ENCODE data around the gene PHF11.
A peak's percentile ranks its signal among the peaks of the same experiment; 100 is the strongest.
"Not testable (repeated sequence)": the region's sequence is repeated elsewhere in the genome, so short reads cannot be mapped to it uniquely, and the experiment has no call there.

PHF11 gene

DNA sequence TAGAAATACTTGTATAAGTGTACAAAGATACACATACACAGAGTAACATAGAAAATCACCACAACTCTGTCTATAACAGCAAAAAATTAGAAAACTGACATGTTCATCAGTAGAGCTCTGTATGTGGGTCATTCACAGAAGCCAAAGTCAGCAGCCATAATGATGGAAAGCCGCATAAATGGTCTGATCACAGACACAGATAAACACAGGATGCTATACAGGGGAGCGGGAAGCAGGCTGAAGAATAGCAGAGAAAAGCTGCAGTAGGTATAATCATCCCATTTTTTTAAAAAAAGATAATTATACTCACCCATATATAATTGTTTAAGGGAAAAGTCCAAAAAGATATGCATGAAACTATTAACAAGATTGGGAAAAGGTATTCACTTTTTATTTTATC, 58.1 kb downstream of the PHF11 start:
- Mint-ChIP-seq H3K36me3 (peaks cover 62% of the 10 kb centered on the region), H3K4me3 (no peak overlapping the region), H3K27ac (no peak overlapping the region), H3K4me1 (no peaks in the 10 kb centered on the region), H3K9me3 (no peaks in the 10 kb centered on the region)
- no peak for DNase-seq (ENCODE audit: low spot score in 2 of 2)
- no peak for ATAC-seq

DNA sequence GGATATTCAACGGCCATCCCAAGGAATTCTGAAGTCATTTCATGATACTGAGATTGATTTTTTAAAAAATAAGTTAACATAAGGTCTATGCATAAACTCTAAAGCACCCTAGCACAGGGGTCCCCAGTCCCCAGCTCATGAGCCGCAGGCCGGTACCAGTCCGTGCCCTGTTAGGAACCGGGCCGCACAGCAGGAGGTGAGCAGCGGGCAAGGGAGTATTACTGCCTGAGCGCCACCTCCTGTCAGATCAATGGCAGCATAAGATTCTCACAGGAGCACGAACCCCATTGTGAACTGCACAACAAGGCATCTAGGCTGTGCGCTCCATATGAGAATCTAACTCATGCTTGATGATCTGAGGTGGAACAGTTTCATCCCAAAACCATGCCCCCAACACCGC, 58.6 kb downstream of the PHF11 start:
- no peak overlapping the region for H3K27ac Mint-ChIP-seq
- no peak for DNase-seq (ENCODE audit: low spot score in 2 of 2)
- H3K4me1 Mint-ChIP-seq: no peaks in the 10 kb centered on the region
- no peak overlapping the region for H3K4me3 Mint-ChIP-seq
- H3K9me3 Mint-ChIP-seq: no peaks in the 10 kb centered on the region
- no peak for ATAC-seq
- H3K36me3 Mint-ChIP-seq: peaks cover 62% of the 10 kb centered on the region

DNA sequence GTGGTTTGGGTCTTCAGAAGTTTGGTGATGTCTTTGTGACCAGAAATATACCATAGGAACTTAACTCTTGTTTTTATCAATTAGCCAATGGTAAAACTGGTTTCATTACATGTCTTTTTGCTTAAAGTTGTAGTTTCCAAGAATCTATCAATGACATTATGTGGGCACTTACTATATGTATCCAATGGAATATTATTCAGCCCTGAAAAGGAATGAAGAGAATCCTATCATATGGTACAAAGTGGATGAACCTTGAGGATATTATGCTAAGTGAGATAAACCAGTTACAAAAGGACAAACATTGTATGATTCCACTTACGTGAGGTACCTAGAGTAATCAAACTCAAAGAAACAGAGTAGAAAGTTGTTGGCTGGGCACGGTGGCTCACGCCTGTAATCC, 63.3 kb downstream of the PHF11 start:
- Mint-ChIP-seq H3K4me1 (no peaks in the 10 kb centered on the region), H3K4me3 (no peak overlapping the region), H3K27ac (no peak overlapping the region), H3K9me3 (no peaks in the 10 kb centered on the region), H3K36me3 (peaks cover 72% of the 10 kb centered on the region)
- no peak for DNase-seq (ENCODE audit: low spot score in 2 of 2)
- ATAC-seq: no peak

DNA sequence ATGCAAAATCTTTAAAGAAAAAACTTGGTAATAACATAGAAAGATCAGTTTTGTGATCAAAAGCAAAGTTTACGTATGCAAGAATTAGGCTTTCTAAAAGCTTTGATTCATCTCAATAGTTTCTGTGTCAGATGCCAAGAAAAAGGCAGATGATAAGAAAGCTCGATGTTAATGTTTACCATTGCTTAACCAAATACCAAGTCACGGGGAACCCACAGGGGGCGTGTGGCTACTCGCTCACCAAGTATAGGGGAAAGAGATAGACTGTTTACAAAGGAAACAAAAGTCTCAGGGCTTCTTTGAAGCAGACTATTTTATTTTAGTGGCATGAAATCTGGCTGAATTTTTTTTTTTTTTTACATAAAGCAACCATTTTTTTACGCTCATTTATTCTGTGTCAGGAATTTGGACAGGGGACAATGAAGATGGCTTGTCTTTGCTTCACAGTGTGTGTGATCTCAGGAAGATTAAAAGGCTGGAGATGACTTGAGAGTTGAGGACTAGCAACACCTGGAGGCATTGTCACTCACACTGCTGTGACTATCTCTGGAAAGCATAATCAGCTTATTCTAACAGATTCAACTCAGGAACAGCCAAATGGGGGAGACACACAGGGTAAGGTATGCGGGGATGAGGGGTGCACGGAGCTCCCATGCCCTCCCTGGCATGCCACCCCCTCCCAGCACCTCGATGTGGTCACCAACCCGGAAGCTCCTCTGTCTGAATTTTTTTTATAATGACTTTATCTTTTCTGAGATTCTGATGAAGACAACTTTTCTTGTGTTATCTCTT, 64.7 kb downstream of the PHF11 start:
- no peak for DNase-seq (ENCODE audit: low spot score in 2 of 2)
- no peak for ATAC-seq
- no peak overlapping the region for H3K4me3 Mint-ChIP-seq
- peaks cover 86% of the 10 kb centered on the region for H3K36me3 Mint-ChIP-seq
- no peaks in the 10 kb centered on the region for H3K4me1 Mint-ChIP-seq
- H3K27ac Mint-ChIP-seq: peak overlapping the region; percentile 75
- no peaks in the 10 kb centered on the region for H3K9me3 Mint-ChIP-seq

DNA sequence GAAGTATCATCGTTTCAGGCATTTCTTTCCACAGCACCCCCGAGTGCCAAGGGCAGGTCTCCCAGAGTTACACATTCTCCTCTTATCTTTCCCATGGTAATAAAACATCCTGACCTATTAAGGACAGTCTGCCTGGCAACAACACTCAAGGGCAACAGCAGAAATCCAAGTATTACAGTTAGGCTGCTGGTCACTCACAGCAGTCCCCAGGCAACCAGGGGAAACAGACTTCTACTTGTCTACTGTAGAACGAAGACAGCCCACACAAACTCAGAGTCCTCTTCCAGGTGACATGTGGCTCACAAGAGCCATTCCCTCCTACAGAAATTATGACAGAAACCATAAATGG, 65.3 kb downstream of the PHF11 start:
- no peak for ATAC-seq
- DNase-seq (ENCODE audit: low spot score in 2 of 2): no peak
- H3K27ac Mint-ChIP-seq: no peak overlapping the region
- H3K4me1 Mint-ChIP-seq: no peaks in the 10 kb centered on the region
- no peak overlapping the region for H3K4me3 Mint-ChIP-seq
- H3K36me3 Mint-ChIP-seq: peaks cover 90% of the 10 kb centered on the region
- H3K9me3 Mint-ChIP-seq: no peaks in the 10 kb centered on the region

DNA sequence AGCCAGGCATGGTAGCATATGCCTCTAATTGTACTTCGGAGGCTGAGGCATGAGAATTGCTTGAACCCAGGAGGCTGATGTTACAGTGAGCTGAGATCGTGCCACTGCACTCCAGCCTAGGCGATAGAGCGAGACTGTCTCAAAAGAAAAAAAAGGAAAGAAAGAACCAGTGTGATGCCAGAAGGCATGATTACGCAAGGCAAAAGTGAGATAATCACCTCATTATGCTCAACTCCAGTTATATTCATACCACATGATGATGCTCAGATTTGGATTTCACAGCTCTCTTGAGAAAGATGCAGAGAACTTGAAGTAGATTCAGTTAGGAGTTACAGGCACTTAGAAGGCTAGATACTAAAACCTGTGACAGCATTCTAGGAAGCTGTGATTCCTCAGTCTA, 67.8 kb downstream of the PHF11 start:
- H3K27ac Mint-ChIP-seq: no peak overlapping the region
- H3K9me3 Mint-ChIP-seq: no peaks in the 10 kb centered on the region
- H3K36me3 Mint-ChIP-seq: peaks cover 80% of the 10 kb centered on the region
- no peak for ATAC-seq
- H3K4me1 Mint-ChIP-seq: no peaks in the 10 kb centered on the region
- no peak for DNase-seq (ENCODE audit: low spot score in 2 of 2)
- H3K4me3 Mint-ChIP-seq: no peak overlapping the region

DNA sequence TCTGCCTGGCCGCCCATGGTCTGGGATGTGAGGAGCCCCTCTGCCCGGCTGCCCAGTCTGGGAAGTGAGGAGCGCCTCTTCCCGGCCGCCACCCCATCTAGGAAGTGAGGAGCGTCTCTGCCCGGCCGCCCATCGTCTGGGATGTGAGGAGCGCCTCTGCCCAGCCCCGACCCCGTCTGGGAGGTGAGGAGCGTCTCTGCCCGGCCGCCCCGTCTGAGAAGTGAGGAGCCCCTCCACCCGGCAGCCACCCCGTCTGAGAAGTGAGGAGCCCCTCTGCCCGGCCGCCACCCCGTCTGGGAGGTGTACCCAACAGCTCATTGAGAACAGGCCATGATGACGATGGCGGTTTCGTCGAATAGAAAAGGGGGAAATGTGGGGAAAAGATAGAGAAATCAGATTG, 69.7 kb downstream of the PHF11 start:
- peaks cover 61% of the 10 kb centered on the region for H3K36me3 Mint-ChIP-seq

DNA sequence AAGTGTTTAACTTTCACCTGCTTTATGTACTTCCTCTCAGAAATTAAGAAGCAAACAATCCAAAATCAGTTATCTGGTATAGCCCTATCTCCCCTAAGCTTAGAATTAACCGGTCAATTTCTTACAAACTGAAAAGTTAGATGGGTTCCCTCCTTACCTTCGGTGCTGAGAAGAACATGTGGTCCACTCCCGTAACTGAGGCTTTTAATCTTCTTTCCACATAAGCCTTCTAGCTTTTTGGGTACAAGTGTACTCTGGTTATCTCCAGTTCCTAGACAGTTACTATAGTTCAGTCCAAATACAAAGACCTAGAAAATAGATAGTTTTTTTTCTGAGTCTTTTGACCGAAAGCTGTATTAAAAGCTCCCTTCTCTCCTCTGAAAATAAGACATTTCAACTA, 70.7 kb downstream of the PHF11 start:
- DNase-seq (ENCODE audit: low spot score in 2 of 2) (no peak), ATAC-seq (no peak)
- no peak overlapping the region for H3K27ac Mint-ChIP-seq
- no peak overlapping the region for H3K4me3 Mint-ChIP-seq
- no peaks in the 10 kb centered on the region for H3K9me3 Mint-ChIP-seq
- peaks cover 23% of the 10 kb centered on the region for H3K4me1 Mint-ChIP-seq
- peaks cover 51% of the 10 kb centered on the region for H3K36me3 Mint-ChIP-seq

More for the DNA sequence above, 69.7 kb downstream of the PHF11 start:
- ATAC-seq; DNase-seq (ENCODE audit: low spot score in 2 of 2); H3K9me3 Mint-ChIP-seq; H3K4me3 Mint-ChIP-seq; H3K27ac Mint-ChIP-seq: not testable (repeated sequence)
- peaks cover 13% of the 10 kb centered on the region for H3K4me1 Mint-ChIP-seq

DNA sequence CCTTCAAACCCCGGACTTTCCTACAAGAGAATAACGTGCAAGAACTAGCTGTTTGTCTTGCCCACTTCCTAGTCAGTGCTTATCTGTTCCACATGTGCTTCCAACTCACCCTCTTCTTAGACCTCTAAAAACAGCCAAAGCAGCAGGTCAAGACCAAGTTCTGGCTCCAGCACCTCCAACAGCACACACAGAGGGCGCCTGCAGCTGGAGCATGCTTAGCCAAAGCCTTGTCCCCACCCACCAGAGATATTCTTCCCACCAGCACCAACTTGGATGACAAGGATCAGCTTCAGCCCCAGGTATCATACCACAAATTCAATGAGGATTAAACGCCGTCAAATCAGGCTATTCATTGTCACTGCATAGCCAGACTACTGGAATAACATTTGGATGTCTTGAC, 71.7 kb downstream of the PHF11 start:
- Mint-ChIP-seq H3K4me1 (peaks cover 25% of the 10 kb centered on the region), H3K4me3 (no peak overlapping the region), H3K9me3 (no peaks in the 10 kb centered on the region), H3K36me3 (peaks cover 41% of the 10 kb centered on the region), H3K27ac (peak overlapping the region; percentile 6)
- no peak for ATAC-seq
- no peak for DNase-seq (ENCODE audit: low spot score in 2 of 2)

DNA sequence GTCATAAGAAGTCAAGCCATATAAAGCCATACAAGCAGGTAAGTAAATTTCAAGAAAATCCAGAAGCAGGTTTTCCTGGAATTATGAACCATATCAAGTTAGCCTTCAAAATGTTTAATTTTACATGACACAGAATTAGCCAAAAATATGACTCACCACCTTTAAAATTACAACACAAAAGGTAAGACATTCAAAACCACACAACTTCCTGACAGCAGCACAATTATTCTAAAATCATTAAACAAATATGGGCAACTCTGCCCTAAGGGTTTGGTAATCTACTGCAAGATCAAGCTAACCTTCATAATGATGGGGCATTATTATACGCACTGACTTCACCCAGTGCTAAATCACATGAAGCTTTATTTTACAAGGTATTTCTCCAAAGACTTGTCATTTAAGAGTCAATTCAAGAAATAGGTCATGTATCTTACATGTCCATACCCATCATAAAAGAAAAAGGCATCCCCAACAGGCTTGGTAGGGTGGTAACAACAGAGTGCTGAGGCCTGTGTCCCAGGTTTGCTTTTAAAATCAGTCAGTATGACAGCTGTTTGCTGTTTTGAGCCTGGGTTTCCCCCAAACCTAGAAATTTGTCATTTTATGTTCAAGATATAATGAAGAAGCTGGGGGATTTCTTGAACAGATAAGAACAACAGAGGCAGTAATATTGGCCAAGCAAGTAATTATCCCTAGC, 74.4 kb downstream of the PHF11 start:
- peak; percentile 94 for ATAC-seq
- H3K27ac Mint-ChIP-seq: peak overlapping the region; percentile 86
- H3K9me3 Mint-ChIP-seq: no peaks in the 10 kb centered on the region
- peaks cover 25% of the 10 kb centered on the region for H3K4me1 Mint-ChIP-seq
- H3K4me3 Mint-ChIP-seq: no peak overlapping the region
- no peak for DNase-seq (ENCODE audit: low spot score in 2 of 2)
- peaks cover 15% of the 10 kb centered on the region for H3K36me3 Mint-ChIP-seq

DNA sequence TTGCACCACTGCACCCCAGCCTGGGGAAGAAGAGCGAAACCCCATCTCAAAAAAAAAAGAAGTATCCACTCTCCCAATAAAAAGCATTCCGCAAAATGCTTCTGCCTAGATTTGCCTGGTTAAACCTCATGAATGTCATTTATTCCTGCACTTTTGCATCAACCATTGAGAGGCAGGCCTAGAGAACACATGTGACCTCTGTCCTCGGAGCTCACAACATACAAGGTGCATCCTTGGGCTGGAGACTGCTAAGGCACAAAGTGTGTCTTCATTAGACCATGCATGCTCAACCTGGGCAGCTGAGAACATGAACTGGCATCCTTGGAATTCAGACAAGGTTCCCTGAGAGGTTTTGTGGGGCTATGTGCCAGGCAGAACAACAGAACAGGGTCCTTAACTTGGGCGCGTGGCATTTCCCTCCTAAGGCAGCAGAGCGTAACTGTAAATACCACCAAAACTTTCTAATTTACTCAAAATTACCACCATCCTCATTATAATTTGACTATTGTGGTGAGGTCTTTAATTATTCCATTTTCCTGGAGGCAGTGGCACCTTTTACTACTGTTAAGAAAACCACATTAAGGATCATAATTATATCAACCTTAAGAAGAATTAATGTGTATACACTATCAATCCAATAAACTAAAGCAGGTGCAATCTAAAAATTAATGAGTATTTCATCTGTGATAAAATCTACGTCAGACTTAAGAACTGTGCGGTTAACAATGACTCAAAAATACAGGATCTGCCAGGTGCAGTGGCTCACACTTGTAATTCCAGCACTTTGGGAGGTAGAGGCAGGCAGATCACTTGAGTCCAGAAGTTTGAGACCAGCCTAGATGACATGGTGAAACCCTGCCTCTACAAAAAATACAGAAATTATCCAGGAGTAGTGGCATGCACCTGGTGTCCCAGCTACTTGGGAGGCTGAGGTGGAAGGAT, 75.8 kb downstream of the PHF11 start:
- peaks cover 25% of the 10 kb centered on the region for H3K4me1 Mint-ChIP-seq
- ATAC-seq: no peak
- peak overlapping the region; percentile 86 for H3K27ac Mint-ChIP-seq
- H3K36me3 Mint-ChIP-seq: peaks cover 7% of the 10 kb centered on the region
- no peak overlapping the region for H3K4me3 Mint-ChIP-seq
- no peaks in the 10 kb centered on the region for H3K9me3 Mint-ChIP-seq
- peak in 1 of 2 donors; percentile 49 for DNase-seq (ENCODE audit: low spot score in 2 of 2)
